PC-9 (cell line): ENCODE data around the gene DTYMK. TPM values are rescaled to one million over a fixed set of nuclear protein-coding genes. Genes with fewer than 3 reads are reported as not detected.
"Not testable (repeated sequence)": the region's sequence is repeated elsewhere in the genome, so short reads cannot be mapped to it uniquely, and the experiment has no call there.

ENCODE experiments used
- BruUV-seq: library from RNA; stranded (reverse); fragments of 400-500 nt; replicated peaks from 2 replicates; lab custom pipeline; 2021; lab: Mats Ljungman, UMichigan
- CTCF ChIA-PET: fragments of 300-600 bp; sonication (Branson Sonifier 250); formaldehyde crosslinking; loops from one replicate; lab custom pipeline; 2022; ENCODE audit warnings: antibody characterized with exemption; lab: Charles Lee
- POLR2A ChIA-PET: fragments of 300-600 bp; sonication (Branson Sonifier 250); formaldehyde crosslinking; loops from one replicate; lab custom pipeline; 2022; ENCODE audit warnings: antibody characterized with exemption; ENCODE audit not compliant: unreplicated experiment; lab: Charles Lee
- DNase-seq, 2 experiments: peaks; one replicate each; pipeline versions ENCODE4 v3.0.0 to v3.0.0-alpha.2; 2015 to 2022; ENCODE audit warnings: mixed read lengths in 1 of 2
- H2AFZ ChIP-seq: fragments of 200-600 bp; sonication (generic); 2 replicates; pipeline ENCODE4 v1.8.1; 2017; ENCODE audit warnings: antibody characterized with exemption
- H3F3A ChIP-seq: fragments of 200-600 bp; sonication (generic); 2 replicates; pipeline ENCODE4 v1.8.1; 2017; ENCODE audit warnings: antibody characterized with exemption, mild to moderate bottlenecking, low read depth; ENCODE audit not compliant: insufficient read depth
- H3K27ac ChIP-seq: fragments of 200-600 bp; sonication (generic); 2 replicates; pipeline ENCODE4 v1.6.1; 2016; ENCODE audit warnings: mixed run types
- H3K27me3 ChIP-seq: fragments of 200-600 bp; sonication (generic); 2 replicates; pipeline ENCODE4 v1.6.1; 2016; ENCODE audit warnings: low read depth, mixed run types; ENCODE audit not compliant: insufficient read depth
- H3K36me3 ChIP-seq: fragments of 200-600 bp; sonication (generic); 2 replicates; pipeline ENCODE4 v1.6.1; 2016; ENCODE audit warnings: low read depth, mixed run types
- H3K4me1 ChIP-seq: fragments of 200-600 bp; sonication (generic); replicated peaks from 2 replicates; pipeline ENCODE4 v1.6.1; 2016; ENCODE audit warnings: mixed run types; ENCODE audit not compliant: insufficient read depth
- H3K4me2 ChIP-seq: fragments of 200-600 bp; sonication (generic); 2 replicates; pipeline ENCODE4 v1.6.1; 2017; ENCODE audit warnings: mixed run types
- H3K4me3 ChIP-seq: fragments of 200-600 bp; sonication (generic); 2 replicates; pipeline ENCODE4 v1.6.1; 2016; ENCODE audit warnings: mixed run types
- H3K79me2 ChIP-seq: fragments of 200-600 bp; sonication (generic); 2 replicates; pipeline ENCODE4 v1.6.1; 2017; ENCODE audit warnings: low read depth, mixed run types
- H3K9me2 ChIP-seq: fragments of 200-600 bp; sonication (generic); 2 replicates; pipeline ENCODE4 v1.8.1; 2017; ENCODE audit warnings: mild to moderate bottlenecking; ENCODE audit not compliant: insufficient read depth
- H3K9me3 ChIP-seq: fragments of 200-600 bp; sonication (generic); 2 replicates; pipeline ENCODE4 v1.8.1; 2016; ENCODE audit warnings: low read depth; ENCODE audit not compliant: insufficient read depth
- H4K20me1 ChIP-seq: fragments of 200-600 bp; sonication (generic); 2 replicates; pipeline ENCODE4 v1.8.1; 2017; ENCODE audit not compliant: insufficient read depth
- CTCF ChIP-seq: fragments of 200-600 bp; sonication (generic); conservative IDR thresholded peaks from 2 replicates; pipeline ENCODE4 v1.6.1; 2017; ENCODE audit warnings: mixed run types, antibody characterized with exemption, mild to moderate bottlenecking, moderate library complexity
- EZH2 ChIP-seq: fragments of 200-600 bp; sonication (generic); IDR thresholded peaks from 2 replicates; pipeline ENCODE4 v1.8.0; 2017; ENCODE audit warnings: antibody characterized with exemption, low read depth
- intact Hi-C: fragments of 100-400 bp; cut with micrococcal nuclease; formaldehyde crosslinking; loops from one replicate; pipeline ENCODE4 v1.10.0; 2022; ENCODE audit not compliant: unreplicated experiment
- total RNA-seq: library from RNA; stranded (reverse); gene quantifications from 2 replicates; pipeline ENCODE4 v1.2.3, GENCODE V29; 2021

Gene DTYMK
- total RNA-seq, 1 experiment from 2014 or later = 183 TPM

- H3K9me2 ChIP-seq = no peaks in the 10 kb centered on the region
- H3K4me1 ChIP-seq = no peaks in the 10 kb centered on the region
- no peak for TF ChIP-seq EZH2
- TF ChIP-seq CTCF = no peak
- H3K4me3 ChIP-seq = no peak overlapping the region
- CTCF ChIA-PET = no interaction called here
- 0 out of 2 replicates have a peak, but pooled peaks cover 9% of the 10 kb centered on the region for H3F3A ChIP-seq
- POLR2A ChIA-PET = no interaction called here
- intact Hi-C loops = loop anchor here (1.0 kb wide), 1 partner anchor 212 kb away; no protein-coding TSS in a partner anchor
- no peaks in the 10 kb centered on the region for H3K79me2 ChIP-seq
- H3K36me3 ChIP-seq = no peaks in the 10 kb centered on the region; the same call in 1 of the 2 replicates
- 0 out of 2 replicates have a peak, but pooled peaks cover 7% of the 10 kb centered on the region for H4K20me1 ChIP-seq
- no peaks in the 10 kb centered on the region for H3K9me3 ChIP-seq
- H2AFZ ChIP-seq = no peak overlapping the region
- no peak overlapping the region for H3K27ac ChIP-seq
- H3K4me2 ChIP-seq = no peak overlapping the region
- BruUV-seq = no TSS peak
- no peaks in the 10 kb centered on the region for H3K27me3 ChIP-seq
- DNase-seq = no peak
Measured at GRCh38 chr2:241665731-241666440, 20.7 kb downstream of the DTYMK start.

GRCh38 chr2:241662731-241663130 is 23.9 kb downstream of the DTYMK start:
- peaks cover 14% of the 10 kb centered on the region; the same call in 1 of the 2 replicates for H3F3A ChIP-seq
- H4K20me1 ChIP-seq = peaks cover 20% of the 10 kb centered on the region; the same call in 1 of the 2 replicates
- H3K9me2 ChIP-seq, intact Hi-C loops, BruUV-seq, H3K9me3 ChIP-seq, H3K4me1 ChIP-seq, H3K79me2 ChIP-seq, H3K27ac ChIP-seq, H3K4me3 ChIP-seq, H3K27me3 ChIP-seq, DNase-seq, H3K4me2 ChIP-seq, CTCF ChIA-PET, H2AFZ ChIP-seq: not testable (repeated sequence)
- H3K36me3 ChIP-seq = peaks cover 11% of the 10 kb centered on the region; the same call in 1 of the 2 replicates
- POLR2A ChIA-PET = interaction anchor here (0.7 kb wide), 1 partner anchor 21 kb away, joined by 3 read pairs; no protein-coding TSS in a partner anchor

- Histone ChIP-seq H3F3A (peaks cover 14% of the 10 kb centered on the region; the same call in 1 of the 2 replicates), H3K4me1 (no peaks in the 10 kb centered on the region), H3K36me3 (peaks cover 11% of the 10 kb centered on the region; the same call in 1 of the 2 replicates), H3K79me2 (no peaks in the 10 kb centered on the region), H3K4me3 (no peak overlapping the region), H2AFZ (no peak overlapping the region), H3K4me2 (no peak overlapping the region), H3K27me3 (no peaks in the 10 kb centered on the region), H4K20me1 (peaks cover 25% of the 10 kb centered on the region; the same call in 1 of the 2 replicates), H3K9me3 (no peaks in the 10 kb centered on the region), H3K9me2 (no peaks in the 10 kb centered on the region), H3K27ac (no peak overlapping the region)
- no peak for DNase-seq
- POLR2A ChIA-PET = no interaction called here
- no TSS peak for BruUV-seq
- intact Hi-C loops = no loop called here
- CTCF ChIA-PET = no interaction called here
- TF ChIP-seq CTCF = no peak
- no peak for TF ChIP-seq EZH2
Measured at GRCh38 chr2:241660593-241661213, 25.9 kb downstream of the DTYMK start.
